ENCODE results near the gene TBC1D1.

DNA sequence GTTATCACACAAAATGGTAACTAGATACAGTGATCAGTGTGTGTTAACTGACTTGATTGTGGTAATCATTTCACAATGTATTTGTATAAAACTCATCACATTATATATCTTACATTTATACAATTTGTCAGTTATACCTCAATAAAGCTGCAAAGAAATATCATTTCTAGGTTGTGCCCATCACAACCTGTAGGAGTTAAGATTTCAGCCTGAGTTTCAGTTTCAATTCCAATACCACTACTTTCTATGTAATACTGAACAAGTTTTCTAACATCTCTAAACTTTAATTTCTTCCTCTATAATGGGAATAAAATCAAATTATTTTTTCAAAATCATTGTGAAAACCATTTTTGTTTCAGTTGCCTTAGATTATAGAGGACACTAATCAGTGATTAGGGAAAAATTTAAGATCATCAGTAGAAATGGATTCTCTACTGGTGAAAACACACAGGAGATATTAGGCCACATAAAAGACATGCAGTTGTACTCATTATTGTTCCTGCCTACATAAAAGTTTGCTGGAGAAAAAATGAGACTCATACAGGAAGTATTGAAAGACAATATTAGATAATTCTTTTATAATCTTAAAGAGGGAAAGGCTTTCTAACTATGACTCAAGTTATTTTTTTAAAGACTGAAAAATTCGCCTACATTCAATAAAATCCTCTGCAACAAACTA is 18.4 kb upstream of the TBC1D1 start:
- TF ChIP-seq, protein P1, sequence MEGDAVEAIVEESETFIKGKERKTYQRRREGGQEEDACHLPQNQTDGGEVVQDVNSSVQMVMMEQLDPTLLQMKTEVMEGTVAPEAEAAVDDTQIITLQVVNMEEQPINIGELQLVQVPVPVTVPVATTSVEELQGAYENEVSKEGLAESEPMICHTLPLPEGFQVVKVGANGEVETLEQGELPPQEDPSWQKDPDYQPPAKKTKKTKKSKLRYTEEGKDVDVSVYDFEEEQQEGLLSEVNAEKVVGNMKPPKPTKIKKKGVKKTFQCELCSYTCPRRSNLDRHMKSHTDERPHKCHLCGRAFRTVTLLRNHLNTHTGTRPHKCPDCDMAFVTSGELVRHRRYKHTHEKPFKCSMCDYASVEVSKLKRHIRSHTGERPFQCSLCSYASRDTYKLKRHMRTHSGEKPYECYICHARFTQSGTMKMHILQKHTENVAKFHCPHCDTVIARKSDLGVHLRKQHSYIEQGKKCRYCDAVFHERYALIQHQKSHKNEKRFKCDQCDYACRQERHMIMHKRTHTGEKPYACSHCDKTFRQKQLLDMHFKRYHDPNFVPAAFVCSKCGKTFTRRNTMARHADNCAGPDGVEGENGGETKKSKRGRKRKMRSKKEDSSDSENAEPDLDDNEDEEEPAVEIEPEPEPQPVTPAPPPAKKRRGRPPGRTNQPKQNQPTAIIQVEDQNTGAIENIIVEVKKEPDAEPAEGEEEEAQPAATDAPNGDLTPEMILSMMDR (IDR thresholded peaks at IDR 0.05 in 8 of 11, conservative IDR thresholded peaks at IDR 0.05 in 3 of 11): no peak
- TF ChIP-seq POLR2A (IDR thresholded peaks at IDR 0.05): no peak
- TF ChIP-seq POLR2AphosphoS5 (IDR thresholded peaks at IDR 0.05): no peak

Measured in spleen (tissue), 7 donors.